ENCODE measurements around the gene ST6GAL1.
"Not testable (repeated sequence)": the region's sequence is repeated elsewhere in the genome, so short reads cannot be mapped to it uniquely, and the experiment has no call there.

- not testable (repeated sequence) for TF ChIP-seq SIN3A (IDR thresholded peaks at IDR 0.05; ENCODE audit: low read depth); ZFX (IDR thresholded peaks at IDR 0.05)
- TF ChIP-seq, protein P1, sequence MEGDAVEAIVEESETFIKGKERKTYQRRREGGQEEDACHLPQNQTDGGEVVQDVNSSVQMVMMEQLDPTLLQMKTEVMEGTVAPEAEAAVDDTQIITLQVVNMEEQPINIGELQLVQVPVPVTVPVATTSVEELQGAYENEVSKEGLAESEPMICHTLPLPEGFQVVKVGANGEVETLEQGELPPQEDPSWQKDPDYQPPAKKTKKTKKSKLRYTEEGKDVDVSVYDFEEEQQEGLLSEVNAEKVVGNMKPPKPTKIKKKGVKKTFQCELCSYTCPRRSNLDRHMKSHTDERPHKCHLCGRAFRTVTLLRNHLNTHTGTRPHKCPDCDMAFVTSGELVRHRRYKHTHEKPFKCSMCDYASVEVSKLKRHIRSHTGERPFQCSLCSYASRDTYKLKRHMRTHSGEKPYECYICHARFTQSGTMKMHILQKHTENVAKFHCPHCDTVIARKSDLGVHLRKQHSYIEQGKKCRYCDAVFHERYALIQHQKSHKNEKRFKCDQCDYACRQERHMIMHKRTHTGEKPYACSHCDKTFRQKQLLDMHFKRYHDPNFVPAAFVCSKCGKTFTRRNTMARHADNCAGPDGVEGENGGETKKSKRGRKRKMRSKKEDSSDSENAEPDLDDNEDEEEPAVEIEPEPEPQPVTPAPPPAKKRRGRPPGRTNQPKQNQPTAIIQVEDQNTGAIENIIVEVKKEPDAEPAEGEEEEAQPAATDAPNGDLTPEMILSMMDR (IDR thresholded peaks at IDR 0.05 in 2 of 3, conservative IDR thresholded peaks at IDR 0.05 in 1 of 3; ENCODE audit: borderline replicate concordance in 1 of 3, insufficient read depth in 1 of 3, low read depth in 2 of 3, low read length in 2 of 3): not testable (repeated sequence)
Measured at GRCh38 chr3:187054433-187054832, 124.1 kb downstream of the ST6GAL1 start.

Measured in HCT116 (cell line).